ENCODE data around the gene PARL.
"Not testable (repeated sequence)": the region's sequence is repeated elsewhere in the genome, so short reads cannot be mapped to it uniquely, and the experiment has no call there.

PARL gene

GRCh38 chr3:183790700-183791099 lies 94.0 kb downstream of the PARL start:
- no peak for TF ChIP-seq CTCF (IDR thresholded peaks at IDR 0.05; ENCODE audit: low read depth, low read length)
- no peak for DNase-seq (ENCODE audit: extremely low read depth, low read depth)

DNA sequence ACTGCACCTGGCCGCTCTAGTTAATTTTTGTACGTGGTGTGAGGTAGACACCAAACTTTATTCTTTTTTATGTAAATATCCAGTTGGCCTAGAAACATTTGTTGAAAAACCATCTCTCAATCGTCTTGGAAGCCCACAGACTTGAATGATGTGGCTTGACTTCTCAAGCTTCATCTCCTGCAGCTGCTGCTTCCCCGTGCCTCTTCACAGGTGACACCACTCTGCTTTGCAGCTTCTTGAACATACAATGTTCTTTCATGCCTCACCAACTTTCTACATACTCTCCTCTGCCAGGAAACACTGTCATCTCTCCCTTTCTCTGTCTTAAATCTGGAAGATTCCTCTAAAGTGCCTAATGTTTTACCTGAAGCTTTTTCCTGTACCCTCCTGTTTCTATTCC lies 94.9 kb downstream of the PARL start:
- no peak for DNase-seq (ENCODE audit: extremely low read depth, low read depth)

DNA sequence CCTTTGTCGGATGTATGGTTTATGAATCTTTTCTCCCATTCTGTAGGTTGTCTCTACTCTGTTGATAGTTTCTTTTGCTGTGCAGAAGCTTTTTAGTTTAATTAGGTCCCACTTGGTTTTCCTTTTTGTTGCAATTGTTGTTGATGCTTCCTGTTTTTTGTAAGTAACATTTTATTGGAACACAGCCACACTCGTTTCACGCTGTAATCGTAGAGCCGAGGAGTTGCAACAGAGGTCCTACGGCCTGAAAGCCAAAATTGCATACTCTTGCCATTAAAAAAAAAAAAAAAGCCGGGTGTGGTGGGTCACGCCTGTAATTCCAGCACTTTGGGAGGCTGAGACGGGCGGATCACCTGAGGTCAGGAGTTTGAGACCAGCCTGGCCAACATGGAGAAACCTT lies 100.2 kb downstream of the PARL start:
- DNase-seq (ENCODE audit: extremely low read depth, low read depth), result not testable (repeated sequence)

More for the DNA sequence above, 94.9 kb downstream of the PARL start:
- no peak for TF ChIP-seq CTCF (IDR thresholded peaks at IDR 0.05; ENCODE audit: low read depth, low read length)

DNA sequence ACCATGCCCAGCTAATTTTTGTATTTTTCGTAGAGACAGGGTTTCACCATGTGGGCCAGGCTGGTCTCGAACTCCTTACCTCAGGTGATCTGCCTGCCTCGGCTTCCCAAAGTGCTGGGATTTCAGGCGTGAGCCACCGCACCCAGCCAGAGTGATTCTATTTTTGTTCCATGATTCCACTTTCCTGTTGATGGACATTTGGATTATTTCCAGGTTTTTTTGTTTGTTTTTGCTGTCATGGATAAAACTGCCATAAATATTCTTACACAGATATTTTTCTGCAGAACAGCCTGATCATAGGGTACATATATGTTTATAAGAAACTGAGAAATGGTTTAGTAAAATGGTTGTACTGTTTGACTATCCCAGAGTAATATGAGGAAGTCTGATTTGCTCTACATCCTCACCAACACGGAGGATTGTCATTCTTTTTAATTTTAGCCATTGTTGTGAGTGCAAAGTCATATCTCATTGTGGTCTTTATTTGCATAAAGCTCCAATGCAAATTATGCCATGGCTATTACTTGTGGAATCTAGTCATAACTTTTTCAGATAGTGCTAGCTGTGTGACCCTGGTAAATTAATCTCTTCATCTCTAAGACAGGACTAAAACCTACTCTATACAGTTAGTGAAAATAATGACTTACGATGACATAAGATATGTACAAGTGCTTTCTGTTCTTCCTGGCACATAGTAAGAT lies 102.0 kb downstream of the PARL start:
- TF ChIP-seq CTCF (IDR thresholded peaks at IDR 0.05; ENCODE audit: low read depth, low read length), result no peak
- DNase-seq (ENCODE audit: extremely low read depth, low read depth), result no peak

DNA sequence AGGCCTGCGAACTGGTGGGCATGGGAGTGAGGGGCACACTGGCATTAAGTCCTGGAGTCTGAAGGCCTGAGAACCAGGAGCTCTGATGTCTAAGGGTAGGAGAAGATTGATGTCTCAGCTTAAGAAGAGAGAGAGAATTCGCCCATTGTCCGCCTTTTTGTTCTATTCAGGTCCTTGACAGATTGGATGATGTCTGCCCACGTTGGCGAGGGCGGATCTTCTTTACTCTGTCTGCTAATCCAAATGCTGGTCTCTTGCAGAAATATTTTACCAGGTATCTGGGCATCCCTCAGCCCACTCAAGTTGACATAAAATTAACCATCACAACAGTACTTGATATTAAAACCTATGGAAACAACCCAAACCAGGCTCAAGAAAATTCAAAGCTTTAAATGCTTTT lies 103.4 kb downstream of the PARL start:
- no peak for DNase-seq (ENCODE audit: extremely low read depth, low read depth)

GRCh38 chr3:183779896-183780465 lies 104.7 kb downstream of the PARL start:
- DNase-seq (ENCODE audit: extremely low read depth, low read depth), result no peak
- TF ChIP-seq CTCF (IDR thresholded peaks at IDR 0.05; ENCODE audit: low read depth, low read length), result no peak

More for the DNA sequence above, 103.4 kb downstream of the PARL start:
- TF ChIP-seq CTCF (IDR thresholded peaks at IDR 0.05; ENCODE audit: low read depth, low read length), result no peak
